SHP77 treated with DMSO at 0.1 percent for 48 hours (cell line): Measurements from ENCODE around the gene RNF169.
"Not testable (repeated sequence)": the region's sequence is repeated elsewhere in the genome, so short reads cannot be mapped to it uniquely, and the experiment has no call there.

ENCODE experiments used
- DNase-seq: peaks from one replicate; lab custom pipeline; 2025; lab: John Stamatoyannopoulos, UW

The RNF169 gene

DNA sequence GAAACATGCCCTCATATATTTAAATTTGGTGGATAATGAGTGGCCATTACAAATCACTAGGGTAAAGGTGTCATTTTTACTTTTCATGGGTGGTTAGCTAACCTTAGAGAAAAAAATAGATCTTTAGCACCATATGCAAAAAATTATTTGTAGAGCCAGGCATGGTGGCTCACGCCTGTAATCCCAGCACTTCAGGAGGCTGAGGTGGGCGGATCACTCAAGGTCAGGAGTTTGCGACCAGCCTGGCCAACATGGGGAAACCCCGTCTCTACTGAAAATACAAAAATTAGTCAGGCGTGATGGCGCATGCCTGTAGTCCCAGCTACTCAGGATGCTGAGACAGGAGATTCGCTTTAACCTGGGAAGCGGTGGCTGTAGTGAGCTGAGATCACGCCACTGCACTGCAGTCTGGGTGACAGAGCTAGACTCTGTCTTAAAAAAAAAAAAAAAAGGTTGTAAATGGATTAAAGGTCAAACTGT, 19.6 kb downstream of the RNF169 start:
- DNase-seq, result not testable (repeated sequence)

DNA sequence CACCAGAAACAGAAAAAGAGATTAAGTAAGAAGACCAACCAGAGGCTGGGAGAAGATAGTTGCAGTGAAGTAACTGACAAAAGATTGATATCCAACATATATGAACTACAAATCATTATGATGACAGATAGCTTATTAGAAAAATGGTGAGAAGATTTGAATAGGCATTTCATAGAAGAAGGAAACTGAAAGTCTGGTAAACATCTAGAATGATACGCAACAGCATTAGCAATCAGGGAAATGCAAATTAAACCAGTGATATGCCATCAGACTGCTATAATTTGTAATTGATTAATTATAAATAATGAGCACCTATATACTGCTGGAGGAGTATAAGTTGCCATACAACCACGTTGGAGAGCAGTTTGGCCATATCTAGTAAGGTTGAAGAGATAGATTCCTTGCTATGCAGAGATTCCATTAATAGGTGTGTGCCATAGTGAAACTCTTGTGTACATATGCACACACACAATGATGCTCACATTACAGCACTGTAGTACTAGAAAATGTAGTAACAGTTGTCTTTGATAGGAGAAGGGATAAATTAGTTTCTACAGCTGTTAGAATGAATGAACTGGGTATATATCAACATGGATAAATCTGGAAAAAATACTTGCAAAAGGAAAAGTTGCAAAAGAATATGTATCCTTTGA, 20.5 kb downstream of the RNF169 start:
- DNase-seq, result no peak

GRCh38 chr11:74770456-74770855, 21.8 kb downstream of the RNF169 start:
- DNase-seq, result no peak

DNA sequence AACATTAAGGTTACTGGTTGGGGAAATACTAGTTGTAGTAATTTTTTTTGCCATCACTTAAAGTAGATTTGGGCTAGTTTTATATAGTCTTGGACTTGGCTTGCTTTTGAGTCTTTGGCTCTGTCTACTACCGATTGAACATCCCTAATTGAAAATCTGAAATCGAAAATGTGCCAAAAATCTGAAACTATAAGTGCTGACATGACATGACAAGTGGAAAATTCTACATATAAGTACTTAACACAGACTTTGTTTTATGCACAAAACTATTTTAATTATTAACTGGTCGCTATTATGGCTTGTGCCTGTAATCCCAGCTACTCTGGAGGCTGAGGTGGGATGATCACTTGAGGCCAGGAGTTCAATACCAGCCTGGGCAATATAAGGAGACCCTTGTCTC, 22.5 kb downstream of the RNF169 start:
- DNase-seq, result no peak

- no peak for DNase-seq
Measured at GRCh38 chr11:74773476-74773875, 24.8 kb downstream of the RNF169 start.

GRCh38 chr11:74775762-74776161, 27.1 kb downstream of the RNF169 start:
- DNase-seq, result no peak

DNA sequence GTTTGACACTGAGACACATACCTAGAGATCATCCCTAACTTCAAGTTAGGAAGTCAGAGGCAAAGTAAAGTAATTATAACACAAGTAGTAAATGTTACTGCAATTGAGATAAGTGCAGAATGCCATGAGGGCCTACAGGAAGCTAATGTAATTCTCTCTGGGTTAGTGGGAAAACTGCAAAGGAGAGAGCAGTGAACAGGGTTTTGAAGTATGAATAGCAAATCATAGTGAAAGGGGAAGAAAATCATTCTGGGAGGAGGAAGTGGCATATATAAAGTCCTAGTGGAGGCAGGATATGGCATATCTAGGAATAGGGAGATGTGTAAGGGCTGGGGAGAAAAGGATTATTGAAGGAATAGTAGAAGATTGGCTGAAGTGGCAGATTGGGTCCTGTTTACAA, 27.9 kb downstream of the RNF169 start:
- DNase-seq, result no peak

DNA sequence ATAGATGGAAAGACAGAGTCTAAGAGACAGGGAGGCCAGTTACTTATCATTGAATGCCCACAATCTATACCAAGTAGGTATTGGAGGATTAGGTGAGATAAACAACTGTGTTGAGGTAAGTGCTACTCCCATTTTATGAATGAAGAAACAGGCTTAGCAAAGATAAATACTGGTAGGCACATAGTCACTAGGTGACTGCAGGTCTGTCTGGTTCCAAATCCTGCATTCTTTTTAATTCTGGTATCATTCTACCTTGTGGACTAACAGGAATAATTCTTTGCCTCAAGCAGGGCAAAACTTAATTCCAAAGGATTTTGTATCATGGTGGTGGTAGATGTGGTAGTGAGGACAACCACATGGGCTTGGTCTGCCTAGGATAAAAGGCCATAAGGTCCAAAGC, 28.4 kb downstream of the RNF169 start:
- DNase-seq, result no peak

DNA sequence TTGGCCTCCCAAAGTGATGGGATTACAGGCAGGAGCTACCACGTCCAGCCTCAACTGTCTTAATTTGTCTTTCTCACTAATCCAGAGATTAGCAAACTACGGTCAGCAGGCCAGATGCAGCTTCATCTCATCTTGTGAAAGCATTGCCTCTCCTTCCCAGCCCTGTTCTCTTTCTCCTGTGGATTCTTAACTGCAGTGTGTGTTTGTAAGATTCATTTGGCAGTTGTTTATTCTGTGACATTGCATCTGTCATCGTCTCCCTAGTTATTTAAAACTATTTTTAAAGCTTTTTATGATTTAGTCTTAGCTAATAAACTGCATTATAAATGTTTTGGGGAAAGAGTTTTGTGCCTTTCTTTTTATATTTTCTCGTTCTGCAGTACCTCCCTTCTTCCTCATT, 29.2 kb downstream of the RNF169 start:
- no peak for DNase-seq

- no peak for DNase-seq
Measured at GRCh38 chr11:74778581-74778980, 29.9 kb downstream of the RNF169 start.

GRCh38 chr11:74780248-74781005, 31.8 kb downstream of the RNF169 start:
- DNase-seq, result no peak

DNA sequence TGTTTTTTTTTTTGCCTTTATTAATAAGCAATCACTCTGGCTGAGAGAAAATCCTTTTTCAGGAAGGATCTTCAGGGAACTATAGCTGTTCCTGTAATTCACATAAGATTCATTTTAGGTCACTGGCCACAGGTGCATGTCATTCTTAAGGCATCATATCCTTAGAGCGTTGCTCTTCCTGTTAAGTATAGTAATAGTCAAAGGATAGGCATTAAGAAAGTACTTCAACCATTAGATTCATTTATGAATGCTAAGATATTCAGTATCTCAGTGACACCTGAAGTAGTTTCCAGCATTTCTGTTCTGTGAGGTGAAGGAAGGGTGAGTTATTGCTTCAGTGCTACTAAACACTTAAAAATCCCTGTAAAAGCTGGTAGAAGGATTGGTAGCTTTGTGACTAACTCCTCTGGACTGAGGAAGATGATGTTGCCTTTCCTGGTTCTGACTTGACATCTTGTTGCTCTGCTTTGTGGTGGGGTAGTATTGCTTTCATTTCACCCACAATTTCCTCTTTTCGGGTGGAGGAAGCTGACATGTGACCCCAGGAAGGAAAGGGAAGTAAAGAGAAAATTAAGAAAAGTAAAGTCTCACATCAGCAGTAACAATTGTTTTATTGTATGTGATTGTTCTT, 34.7 kb downstream of the RNF169 start:
- no peak for DNase-seq

DNA sequence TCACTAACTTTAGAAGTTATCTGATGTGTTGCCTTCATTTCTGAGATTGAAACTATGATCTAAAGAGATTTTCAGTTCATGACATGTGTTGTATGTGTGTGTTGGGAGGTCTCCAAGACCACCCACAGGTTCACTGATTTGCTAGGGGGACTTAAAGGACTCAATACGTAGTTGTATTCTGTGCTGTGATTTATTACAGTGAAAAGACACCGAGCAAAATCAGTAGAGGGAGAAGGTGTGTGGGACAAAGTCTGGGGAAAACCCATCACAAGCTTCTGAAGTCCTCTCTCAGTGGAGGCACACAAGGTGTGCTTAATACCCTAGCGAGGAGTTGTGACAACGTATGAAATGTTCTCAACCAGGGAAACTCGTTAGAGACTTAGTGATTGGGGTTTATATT, 35.6 kb downstream of the RNF169 start:
- no peak for DNase-seq

DNA sequence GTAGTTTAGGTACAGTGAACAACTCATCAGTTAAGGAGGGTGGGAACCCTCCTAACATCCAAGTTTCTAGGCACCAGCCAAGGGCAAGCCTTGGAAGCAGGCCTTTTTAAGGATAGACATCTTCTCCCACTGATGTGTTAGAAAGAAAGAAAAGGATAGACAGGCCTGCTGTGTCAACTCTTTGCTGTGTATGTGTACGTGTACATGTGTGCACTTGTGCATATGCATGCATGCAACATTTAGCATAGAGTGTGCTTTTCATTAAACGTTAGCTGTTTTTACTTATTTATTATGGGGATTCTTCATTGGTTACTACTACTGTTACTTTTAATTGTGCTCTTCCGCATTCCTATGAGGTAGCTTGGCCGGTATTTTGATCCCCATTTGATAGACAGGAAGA, 36.1 kb downstream of the RNF169 start:
- no peak for DNase-seq

GRCh38 chr11:74786574-74786973, 37.9 kb downstream of the RNF169 start:
- DNase-seq, result no peak

- DNase-seq, result no peak
Measured at GRCh38 chr11:74791333-74792100, 42.9 kb downstream of the RNF169 start.

- no peak for DNase-seq
Measured at GRCh38 chr11:74806267-74806666, 57.6 kb downstream of the RNF169 start.

DNA sequence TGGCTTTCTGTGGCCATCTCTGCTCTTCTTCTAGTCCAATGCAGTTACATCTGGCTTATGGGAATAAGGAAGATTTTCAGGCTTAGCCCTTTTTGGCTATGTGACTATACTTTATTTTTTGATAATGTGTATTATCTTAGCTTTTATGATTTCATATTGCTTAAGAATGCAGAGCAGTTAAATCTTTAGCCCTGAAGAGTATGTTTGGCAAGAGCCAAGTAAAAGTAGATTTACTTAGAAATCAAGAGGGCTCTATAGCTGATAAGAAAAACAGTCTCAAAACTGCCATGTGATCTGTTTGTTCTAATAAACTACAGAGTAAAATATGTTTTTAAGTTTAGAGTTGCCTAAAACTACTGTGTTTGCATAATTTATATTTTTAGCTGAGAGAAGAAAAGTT, 61.2 kb downstream of the RNF169 start:
- no peak for DNase-seq

- DNase-seq, result no peak
Measured at GRCh38 chr11:74815966-74816365, 67.3 kb downstream of the RNF169 start.

DNA sequence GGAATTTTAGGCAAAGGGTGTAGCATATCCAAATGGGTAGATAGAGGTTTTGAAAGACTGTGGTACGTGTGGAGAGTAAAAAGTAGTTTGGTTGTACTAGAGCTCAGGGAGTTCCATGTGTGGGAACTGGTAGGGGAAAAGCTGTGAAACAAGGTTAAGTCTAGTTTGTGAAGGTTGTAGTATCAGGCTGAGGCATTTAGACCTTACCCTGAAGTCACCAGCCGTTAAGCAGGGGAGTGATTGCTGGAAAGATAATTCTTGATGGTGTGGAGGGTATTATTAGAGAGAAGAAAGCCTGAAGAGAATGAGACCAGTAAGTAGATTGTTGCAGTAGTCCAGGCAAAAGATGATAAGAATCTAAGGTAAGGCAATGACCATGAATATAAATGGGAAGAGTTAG, 68.0 kb downstream of the RNF169 start:
- no peak for DNase-seq

- no peak for DNase-seq
Measured at GRCh38 chr11:74818283-74818946, 69.8 kb downstream of the RNF169 start.

DNA sequence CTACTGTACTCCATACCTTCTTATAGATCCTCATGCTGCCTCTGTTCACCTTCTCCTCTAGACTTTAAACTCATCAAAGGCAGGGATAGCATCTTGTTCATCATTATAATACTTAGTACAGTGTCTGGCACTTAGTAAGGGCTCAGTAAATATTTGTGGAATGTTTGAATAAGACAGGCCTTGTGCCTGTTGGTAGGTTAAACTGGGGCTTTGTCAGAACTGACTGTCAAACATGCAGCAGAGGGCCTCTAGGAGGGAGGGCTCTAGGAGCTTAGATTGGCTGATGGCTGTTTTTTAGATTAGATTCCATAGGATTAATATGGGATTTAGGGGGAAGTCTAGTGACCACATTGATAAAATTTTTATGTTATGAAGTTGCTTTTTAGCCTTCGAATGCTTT, 70.8 kb downstream of the RNF169 start:
- no peak for DNase-seq
